22Rv1 (cell line): ENCODE results near the gene KCNIP4.

Experiments
- ZFX ChIP-seq: fragments of 450-650 bp; IDR thresholded peaks from 2 replicates; pipeline ENCODE4 v1.6.1; 2017; ENCODE audit warnings: antibody characterized with exemption, borderline replicate concordance
- TF ChIP-seq, protein P1 (sequence below): fragments of 450-650 bp; IDR thresholded peaks from 2 replicates; pipeline ENCODE4 v1.5.1; 2017; ENCODE audit warnings: mild to moderate bottlenecking

DNA sequence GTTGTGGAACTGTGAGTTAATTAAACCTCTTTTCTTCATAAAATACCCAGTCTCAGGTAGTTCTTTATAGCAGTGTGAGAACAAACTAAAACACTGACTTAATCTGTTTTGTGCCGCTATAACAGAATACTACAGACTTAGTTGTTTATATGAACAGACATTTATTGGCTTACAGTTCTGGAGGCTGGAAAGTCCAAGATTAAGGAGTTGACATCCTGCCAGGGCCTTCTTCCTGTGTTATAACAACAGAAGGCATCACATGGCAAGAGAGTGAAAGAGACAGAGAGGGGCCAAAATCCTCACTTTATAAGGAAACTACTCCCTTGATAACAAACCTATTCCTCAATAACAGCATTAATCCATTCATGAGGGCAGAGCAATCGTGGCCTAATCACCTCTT lies 42.5 kb upstream of the KCNIP4 start:
- TF ChIP-seq, protein P1, sequence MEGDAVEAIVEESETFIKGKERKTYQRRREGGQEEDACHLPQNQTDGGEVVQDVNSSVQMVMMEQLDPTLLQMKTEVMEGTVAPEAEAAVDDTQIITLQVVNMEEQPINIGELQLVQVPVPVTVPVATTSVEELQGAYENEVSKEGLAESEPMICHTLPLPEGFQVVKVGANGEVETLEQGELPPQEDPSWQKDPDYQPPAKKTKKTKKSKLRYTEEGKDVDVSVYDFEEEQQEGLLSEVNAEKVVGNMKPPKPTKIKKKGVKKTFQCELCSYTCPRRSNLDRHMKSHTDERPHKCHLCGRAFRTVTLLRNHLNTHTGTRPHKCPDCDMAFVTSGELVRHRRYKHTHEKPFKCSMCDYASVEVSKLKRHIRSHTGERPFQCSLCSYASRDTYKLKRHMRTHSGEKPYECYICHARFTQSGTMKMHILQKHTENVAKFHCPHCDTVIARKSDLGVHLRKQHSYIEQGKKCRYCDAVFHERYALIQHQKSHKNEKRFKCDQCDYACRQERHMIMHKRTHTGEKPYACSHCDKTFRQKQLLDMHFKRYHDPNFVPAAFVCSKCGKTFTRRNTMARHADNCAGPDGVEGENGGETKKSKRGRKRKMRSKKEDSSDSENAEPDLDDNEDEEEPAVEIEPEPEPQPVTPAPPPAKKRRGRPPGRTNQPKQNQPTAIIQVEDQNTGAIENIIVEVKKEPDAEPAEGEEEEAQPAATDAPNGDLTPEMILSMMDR: no peak
- TF ChIP-seq ZFX: no peak
